GM19397 (cell line): ENCODE results near the gene COL25A1.

ENCODE experiments used
- ATAC-seq: cut with Tn5 transposase; IDR thresholded peaks from one replicate; pipeline ENCODE4 v1.9.1; 2021; ENCODE audit warnings: mild to moderate bottlenecking, moderate library complexity; ENCODE audit not compliant: unreplicated experiment

COL25A1 gene

GRCh38 chr4:108831886-108832285, 470.6 kb downstream of the COL25A1 start:
- ATAC-seq = no peak

- no peak for ATAC-seq
These were observed 471.2 kb downstream of the COL25A1 start for GRCh38 chr4:108831291-108831690.

GRCh38 chr4:108830509-108831244, 471.8 kb downstream of the COL25A1 start:
- no peak for ATAC-seq

GRCh38 chr4:108829966-108830492, 472.4 kb downstream of the COL25A1 start:
- no peak for ATAC-seq

GRCh38 chr4:108828620-108829019, 473.8 kb downstream of the COL25A1 start:
- no peak for ATAC-seq

- ATAC-seq = no peak
These were observed 476.7 kb downstream of the COL25A1 start for GRCh38 chr4:108825737-108826136.

- ATAC-seq = no peak
These were observed 481.0 kb downstream of the COL25A1 start for GRCh38 chr4:108821351-108821930.

GRCh38 chr4:108820492-108821350, 481.7 kb downstream of the COL25A1 start:
- ATAC-seq = no peak

GRCh38 chr4:108814326-108814725, 488.1 kb downstream of the COL25A1 start:
- no peak for ATAC-seq

- ATAC-seq = no peak
These were observed 489.2 kb downstream of the COL25A1 start for GRCh38 chr4:108813261-108813660.

GRCh38 chr4:108811486-108811885, 491.0 kb downstream of the COL25A1 start:
- no peak for ATAC-seq

- ATAC-seq = no peak
These were observed 492.4 kb downstream of the COL25A1 start for GRCh38 chr4:108810087-108810486.

- no peak for ATAC-seq
These were observed 497.7 kb downstream of the COL25A1 start for GRCh38 chr4:108804648-108805273.

GRCh38 chr4:108799306-108799705, 503.2 kb downstream of the COL25A1 start:
- no peak for ATAC-seq

- no peak for ATAC-seq
These were observed 506.3 kb downstream of the COL25A1 start for GRCh38 chr4:108796173-108796572.

- no peak for ATAC-seq
These were observed 506.7 kb downstream of the COL25A1 start for GRCh38 chr4:108795733-108796132.

- no peak for ATAC-seq
These were observed 508.3 kb downstream of the COL25A1 start for GRCh38 chr4:108794136-108794535.

- ATAC-seq = no peak
These were observed 509.0 kb downstream of the COL25A1 start for GRCh38 chr4:108793415-108793814.

GRCh38 chr4:108788731-108789130, 513.7 kb downstream of the COL25A1 start:
- ATAC-seq = no peak

GRCh38 chr4:108787724-108788123, 514.7 kb downstream of the COL25A1 start:
- ATAC-seq = no peak

- no peak for ATAC-seq
These were observed 515.4 kb downstream of the COL25A1 start for GRCh38 chr4:108787106-108787505.
